SK-N-SH treated with all-trans-retinoic acid at 6 μM for 48 hours (cell line): ENCODE data around the gene CCM2.

Source experiments
- ATAC-seq: fragments of 200-7000 bp; cut with Tn5 transposase; 3 replicates; pipeline ENCODE4 v1.9.1; 2020; ENCODE audit warnings: mild to moderate bottlenecking, moderate library complexity
- ARNTL ChIP-seq: fragments of 450-650 bp; formaldehyde crosslinking; IDR thresholded peaks from 2 replicates; pipeline ENCODE4 v1.5.0; 2020; ENCODE audit warnings: low read depth, mild to moderate bottlenecking, moderate library complexity, borderline replicate concordance
- BACH2 ChIP-seq: fragments of 250-450 bp; sonication (Bioruptor Pico); IDR thresholded peaks from 2 replicates; pipeline ENCODE4 v1.9.0; 2021; ENCODE audit warnings: mild to moderate bottlenecking, borderline replicate concordance
- CREB5 ChIP-seq: fragments of 250-450 bp; sonication (Bioruptor Pico); IDR thresholded peaks from 2 replicates; pipeline ENCODE4 v1.5.1; 2020; ENCODE audit warnings: low read depth, mild to moderate bottlenecking, moderate library complexity
- CSDC2 ChIP-seq: fragments of 250-450 bp; sonication (Bioruptor Pico); IDR thresholded peaks from 2 replicates; pipeline ENCODE4 v1.5.0; 2020; ENCODE audit warnings: mild to moderate bottlenecking, moderate library complexity
- ESRRG ChIP-seq: fragments of 250-450 bp; sonication (Bioruptor Pico); IDR thresholded peaks from 2 replicates; pipeline ENCODE4 v1.6.1; 2021; ENCODE audit warnings: mild to moderate bottlenecking
- ISL1 ChIP-seq: fragments of 250-450 bp; sonication (Bioruptor Pico); IDR thresholded peaks from 2 replicates; pipeline ENCODE4 v2.1.2; 2022; ENCODE audit warnings: mild to moderate bottlenecking, moderate library complexity
- OSR1 ChIP-seq: fragments of 250-450 bp; sonication (Bioruptor Pico); IDR thresholded peaks from 2 replicates; pipeline ENCODE4 v1.8.0; 2022; ENCODE audit warnings: moderate library complexity, mild to moderate bottlenecking, inconsistent platforms
- PATZ1 ChIP-seq: fragments of 250-450 bp; sonication (Bioruptor Pico); IDR thresholded peaks from 2 replicates; pipeline ENCODE4 v1.8.0; 2020; ENCODE audit warnings: mild to moderate bottlenecking, moderate library complexity, borderline replicate concordance
- POU6F1 ChIP-seq: fragments of 250-450 bp; sonication (Bioruptor Pico); IDR thresholded peaks from 2 replicates; pipeline ENCODE4 v1.8.0; 2021; ENCODE audit warnings: low read depth, mild to moderate bottlenecking, moderate library complexity, borderline replicate concordance
- PPARA ChIP-seq: fragments of 250-450 bp; sonication (Bioruptor Pico); IDR thresholded peaks from 2 replicates; pipeline ENCODE4 v1.5.0; 2020; ENCODE audit warnings: mild to moderate bottlenecking, borderline replicate concordance
- RARB ChIP-seq: fragments of 250-450 bp; sonication (Bioruptor Pico); IDR thresholded peaks from 2 replicates; pipeline ENCODE4 v1.8.0; 2021; ENCODE audit warnings: mild to moderate bottlenecking, moderate library complexity
- SNAI2 ChIP-seq: fragments of 250-450 bp; sonication (Bioruptor Pico); IDR thresholded peaks from 2 replicates; pipeline ENCODE4 v1.5.0; 2020; ENCODE audit warnings: mild to moderate bottlenecking, moderate library complexity
- TCF4 ChIP-seq: fragments of 250-450 bp; sonication (Bioruptor Pico); IDR thresholded peaks from 2 replicates; pipeline ENCODE4 v1.8.0; 2021; ENCODE audit warnings: mild to moderate bottlenecking, moderate library complexity, borderline replicate concordance
- TSHZ2 ChIP-seq: fragments of 250-450 bp; sonication (Bioruptor Pico); IDR thresholded peaks from 2 replicates; pipeline ENCODE4 v1.5.0; 2020; ENCODE audit warnings: mild to moderate bottlenecking, moderate library complexity
- ZC3H10 ChIP-seq: fragments of 250-450 bp; sonication (Bioruptor Pico); IDR thresholded peaks from 2 replicates; pipeline ENCODE4 v1.5.1; 2021; ENCODE audit warnings: mild to moderate bottlenecking, moderate library complexity
- ZFP30 ChIP-seq: fragments of 450-650 bp; formaldehyde crosslinking; IDR thresholded peaks from 2 replicates; pipeline ENCODE4 v1.5.0; 2022; ENCODE audit warnings: mild to moderate bottlenecking, moderate library complexity
- ZNF70 ChIP-seq: fragments of 450-650 bp; formaldehyde crosslinking; IDR thresholded peaks from 2 replicates; pipeline ENCODE4 v1.5.0; 2020; ENCODE audit warnings: mild to moderate bottlenecking, moderate library complexity
- ZNF8 ChIP-seq: fragments of 450-650 bp; formaldehyde crosslinking; IDR thresholded peaks from 2 replicates; pipeline ENCODE4 v1.5.0; 2020; ENCODE audit warnings: mild to moderate bottlenecking, moderate library complexity
- TF ChIP-seq, protein P1 (sequence below): fragments of 250-450 bp; sonication (Bioruptor Pico); IDR thresholded peaks from 2 replicates; pipeline ENCODE4 v1.5.1; 2021; ENCODE audit warnings: mild to moderate bottlenecking, moderate library complexity

CCM2 gene

GRCh38 chr7:45001138-45001694 is 1.2 kb downstream of the CCM2 start (continued):
- TF ChIP-seq POU6F1 (CRISPR knock-in tag) (no peak), ARNTL (no peak), TSHZ2 (CRISPR knock-in tag) (no peak), ZFP30 (CRISPR knock-in tag) (no peak), ESRRG (CRISPR knock-in tag) (no peak), ZNF70 (no peak), RARB (CRISPR knock-in tag) (no peak), ISL1 (CRISPR knock-in tag) (no peak)

DNA sequence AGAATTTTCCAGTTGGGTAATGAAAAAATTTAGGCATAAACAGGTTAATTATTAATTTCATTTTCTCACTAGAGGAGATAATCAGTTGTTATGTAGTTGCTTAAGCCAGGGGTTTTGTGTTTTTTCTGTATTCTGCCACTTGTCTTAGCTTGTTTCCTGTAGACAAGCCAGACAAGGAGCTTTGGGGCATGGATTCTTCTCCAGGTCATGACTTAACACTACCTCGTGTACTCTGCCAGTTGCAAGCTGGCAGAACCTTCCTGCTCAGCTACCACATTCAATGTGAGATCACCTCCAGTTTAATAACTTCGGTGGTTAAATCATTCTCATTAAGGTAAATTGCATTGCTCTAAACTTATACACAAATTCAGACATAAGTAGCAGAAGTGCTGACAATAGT is 1.8 kb downstream of the CCM2 start:
- no peak for ATAC-seq
- TF ChIP-seq BACH2 (CRISPR knock-in tag) (no peak), SNAI2 (CRISPR knock-in tag) (no peak), CREB5 (CRISPR knock-in tag) (no peak), ZNF70 (no peak), PATZ1 (no peak), PPARA (CRISPR knock-in tag) (no peak), POU6F1 (CRISPR knock-in tag) (no peak), CSDC2 (CRISPR knock-in tag) (no peak), ZNF8 (CRISPR knock-in tag) (no peak), ISL1 (CRISPR knock-in tag) (no peak), OSR1 (CRISPR knock-in tag) (no peak), RARB (CRISPR knock-in tag) (no peak), TSHZ2 (CRISPR knock-in tag) (no peak), ESRRG (CRISPR knock-in tag) (no peak), TCF4 (CRISPR knock-in tag) (no peak), ZC3H10 (CRISPR knock-in tag) (no peak)
- TF ChIP-seq, protein P1, sequence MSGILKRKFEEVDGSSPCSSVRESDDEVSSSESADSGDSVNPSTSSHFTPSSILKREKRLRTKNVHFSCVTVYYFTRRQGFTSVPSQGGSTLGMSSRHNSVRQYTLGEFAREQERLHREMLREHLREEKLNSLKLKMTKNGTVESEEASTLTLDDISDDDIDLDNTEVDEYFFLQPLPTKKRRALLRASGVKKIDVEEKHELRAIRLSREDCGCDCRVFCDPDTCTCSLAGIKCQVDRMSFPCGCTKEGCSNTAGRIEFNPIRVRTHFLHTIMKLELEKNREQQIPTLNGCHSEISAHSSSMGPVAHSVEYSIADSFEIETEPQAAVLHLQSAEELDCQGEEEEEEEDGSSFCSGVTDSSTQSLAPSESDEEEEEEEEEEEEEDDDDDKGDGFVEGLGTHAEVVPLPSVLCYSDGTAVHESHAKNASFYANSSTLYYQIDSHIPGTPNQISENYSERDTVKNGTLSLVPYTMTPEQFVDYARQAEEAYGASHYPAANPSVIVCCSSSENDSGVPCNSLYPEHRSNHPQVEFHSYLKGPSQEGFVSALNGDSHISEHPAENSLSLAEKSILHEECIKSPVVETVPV (CRISPR knock-in tag), result no peak
